HG03060 (cell line): ENCODE results near the gene USP3.

Source experiments
- ATAC-seq: cut with Tn5 transposase; IDR thresholded peaks from one replicate; pipeline ENCODE4 v1.9.1; 2021; ENCODE audit warnings: low read depth, moderate number of reproducible peaks; ENCODE audit not compliant: unreplicated experiment

The USP3 gene

DNA sequence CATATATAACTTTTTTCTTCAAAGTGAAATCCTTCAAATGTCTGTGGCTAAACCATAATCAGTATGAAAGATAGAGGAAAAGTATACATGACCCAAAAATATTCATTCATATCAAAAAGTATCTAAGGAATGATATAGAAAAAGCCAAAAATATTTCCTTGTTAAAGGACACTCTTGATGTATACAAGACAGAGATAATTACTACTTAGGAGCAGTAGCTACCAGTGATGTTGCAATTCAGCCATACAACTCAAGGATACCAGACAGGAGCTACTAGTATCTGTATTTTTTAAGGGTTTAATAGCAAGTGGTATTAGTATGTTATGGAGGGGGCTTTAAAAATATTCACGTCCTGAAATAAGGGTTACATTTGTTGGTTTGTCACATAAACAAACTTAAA, 129.8 kb downstream of the USP3 start:
- ATAC-seq = no peak

DNA sequence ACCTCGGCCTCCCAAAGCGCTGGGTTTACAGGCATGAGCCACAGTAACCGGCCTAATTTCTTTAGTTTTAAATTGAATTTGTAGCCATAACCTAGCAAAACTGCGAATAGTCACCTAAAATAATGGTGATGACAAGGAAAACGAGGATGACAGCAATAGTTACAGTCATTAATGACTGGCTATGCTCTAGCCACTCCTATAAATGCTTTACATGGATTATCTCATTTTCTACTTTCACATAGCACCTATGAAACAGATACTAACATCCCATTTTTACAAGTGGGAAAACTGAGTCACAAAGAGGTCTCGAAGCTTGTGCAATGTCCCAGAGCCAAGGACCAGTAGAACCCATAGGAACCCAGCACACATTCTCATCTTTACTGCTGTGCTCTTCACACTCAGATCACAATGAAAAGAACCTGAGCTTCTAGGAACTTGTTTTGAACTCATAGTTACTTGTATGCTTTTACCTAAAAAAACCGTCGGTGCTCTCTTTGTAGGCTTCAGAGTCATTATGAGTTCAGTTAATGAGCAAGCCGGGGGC, 132.2 kb downstream of the USP3 start:
- ATAC-seq = no peak

DNA sequence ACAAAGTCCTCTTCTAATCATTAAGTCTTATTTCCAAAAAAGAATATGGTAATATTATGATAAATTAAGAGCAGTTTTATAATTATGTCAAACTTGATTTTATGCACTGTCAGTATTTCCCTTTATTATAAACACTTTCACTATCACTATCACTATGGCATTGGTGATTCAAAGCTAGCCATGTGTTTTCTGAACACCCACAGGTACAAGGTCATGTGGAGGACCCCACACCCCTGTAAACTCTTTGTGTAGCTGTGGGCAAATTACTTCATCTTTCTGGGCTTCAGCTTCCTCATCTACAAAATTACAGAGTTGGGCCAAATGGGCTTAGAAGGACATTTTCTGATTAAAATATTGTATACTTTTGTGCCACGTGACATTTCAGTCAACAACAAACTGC, 134.4 kb downstream of the USP3 start:
- ATAC-seq = no peak

GRCh38 chr15:63640146-63640545, 135.8 kb downstream of the USP3 start:
- ATAC-seq = no peak
